Measurements from ENCODE around the gene FNBP1L.
"Not testable (repeated sequence)": the region's sequence is repeated elsewhere in the genome, so short reads cannot be mapped to it uniquely, and the experiment has no call there.

Gene FNBP1L

DNA sequence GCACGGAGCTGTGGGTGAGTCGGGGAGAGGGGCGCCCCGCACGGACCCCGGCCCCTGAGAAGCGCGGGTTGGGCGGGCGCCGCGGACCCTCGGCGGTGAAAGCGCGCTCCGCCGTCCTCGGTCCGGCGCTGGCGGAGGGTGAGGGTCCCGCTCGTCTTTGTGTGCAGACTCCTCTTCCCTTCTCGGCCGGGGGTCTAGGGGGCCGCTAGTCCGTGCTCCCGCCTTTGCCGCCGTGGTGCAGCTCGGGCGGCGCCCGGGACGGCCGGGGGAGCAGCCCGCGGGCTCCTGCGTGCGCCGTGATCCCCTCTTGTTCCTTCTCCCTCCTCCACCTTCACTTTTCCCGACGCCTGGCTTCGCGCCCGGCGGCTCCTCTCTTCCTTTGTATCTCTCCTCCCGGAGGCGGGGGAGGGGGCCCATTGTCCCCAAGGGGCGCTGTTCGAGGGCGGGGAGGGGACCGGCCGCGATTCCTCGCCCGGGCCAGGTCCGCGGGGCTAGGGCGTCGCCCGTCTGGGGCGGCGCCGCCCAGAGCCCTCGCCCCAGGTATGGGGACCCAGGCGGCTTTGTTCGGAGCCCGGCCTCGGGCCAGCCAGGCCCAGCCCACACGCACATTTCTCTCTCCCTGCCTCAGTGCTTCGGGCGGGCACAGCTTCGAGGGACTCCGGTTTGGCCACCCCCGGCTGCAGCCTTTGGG lies 519 bp downstream of the FNBP1L start:
- Histone ChIP-seq H3K36me3 (ENCODE audit: insufficient read depth, low read length) (0 out of 2 replicates have a peak, but pooled peaks cover 3% of the 10 kb centered on the region), H3K9ac (ENCODE audit: insufficient read length) (peak overlapping the region; percentile 86), H3K4me3 (peak overlapping the region; percentile 97), H3K27ac (peak overlapping the region; percentile 19; the same call in 1 of the 2 replicates), H3K9me3 (ENCODE audit: low read depth, low read length) (no peaks in the 10 kb centered on the region)
- DNase-seq (ENCODE audit: low read depth, low spot score): no peak
- no peak for TF ChIP-seq FOXP2 (optimal IDR thresholded peaks at IDR 0.05; ENCODE audit: control extremely low read depth, extremely low read length, insufficient read depth)
- no peak for TF ChIP-seq EZH2 (IDR thresholded peaks at IDR 0.05)
- TF ChIP-seq POLR2AphosphoS5 (IDR thresholded peaks at IDR 0.05; ENCODE audit: borderline replicate concordance, low read depth, low read length): no peak

- Histone ChIP-seq H3K4me3 (peak overlapping the region; percentile 97), H3K9me3 (ENCODE audit: low read depth, low read length) (no peaks in the 10 kb centered on the region), H3K27ac (0 out of 2 replicates have a peak overlapping the region, but pooled peaks have one; percentile 19), H3K36me3 (ENCODE audit: insufficient read depth, low read length) (0 out of 2 replicates have a peak, but pooled peaks cover 3% of the 10 kb centered on the region), H3K9ac (ENCODE audit: insufficient read length) (peak overlapping the region; percentile 86)
- TF ChIP-seq FOXP2 (optimal IDR thresholded peaks at IDR 0.05; ENCODE audit: control extremely low read depth, extremely low read length, insufficient read depth): no peak
- TF ChIP-seq POLR2AphosphoS5 (IDR thresholded peaks at IDR 0.05; ENCODE audit: borderline replicate concordance, low read depth, low read length): no peak
- TF ChIP-seq EZH2 (IDR thresholded peaks at IDR 0.05): no peak
- no peak for DNase-seq (ENCODE audit: low read depth, low spot score)
These were observed 1.3 kb downstream of the FNBP1L start for GRCh38 chr1:93448983-93449804.

- Histone ChIP-seq H3K9ac (ENCODE audit: insufficient read length) (peak overlapping the region; percentile 86), H3K36me3 (ENCODE audit: insufficient read depth, low read length) (0 out of 2 replicates have a peak, but pooled peaks cover 3% of the 10 kb centered on the region), H3K9me3 (ENCODE audit: low read depth, low read length) (no peaks in the 10 kb centered on the region), H3K27ac (peak overlapping the region; percentile 14; the same call in 1 of the 2 replicates), H3K4me3 (peak overlapping the region; percentile 97)
- TF ChIP-seq POLR2AphosphoS5 (IDR thresholded peaks at IDR 0.05; ENCODE audit: borderline replicate concordance, low read depth, low read length) (no peak), EZH2 (IDR thresholded peaks at IDR 0.05) (no peak), FOXP2 (optimal IDR thresholded peaks at IDR 0.05; ENCODE audit: control extremely low read depth, extremely low read length, insufficient read depth) (no peak)
- DNase-seq (ENCODE audit: low read depth, low spot score): no peak
These were observed 2.4 kb downstream of the FNBP1L start for GRCh38 chr1:93450321-93450720.

GRCh38 chr1:93453911-93454310 lies 6.0 kb downstream of the FNBP1L start:
- Histone ChIP-seq H3K4me3 (no peak overlapping the region), H3K27ac (no peak overlapping the region), H3K9me3 (ENCODE audit: low read depth, low read length) (no peaks in the 10 kb centered on the region), H3K36me3 (ENCODE audit: insufficient read depth, low read length) (peaks cover 21% of the 10 kb centered on the region), H3K9ac (ENCODE audit: insufficient read length) (no peak overlapping the region)
- no peak for DNase-seq (ENCODE audit: low read depth, low spot score)
- TF ChIP-seq EZH2 (IDR thresholded peaks at IDR 0.05): no peak
- TF ChIP-seq FOXP2 (optimal IDR thresholded peaks at IDR 0.05; ENCODE audit: control extremely low read depth, extremely low read length, insufficient read depth): no peak
- no peak for TF ChIP-seq POLR2AphosphoS5 (IDR thresholded peaks at IDR 0.05; ENCODE audit: borderline replicate concordance, low read depth, low read length)

- Histone ChIP-seq H3K9ac (ENCODE audit: insufficient read length) (no peak overlapping the region), H3K9me3 (ENCODE audit: low read depth, low read length) (no peaks in the 10 kb centered on the region), H3K36me3 (ENCODE audit: insufficient read depth, low read length) (peaks cover 32% of the 10 kb centered on the region), H3K4me3 (no peak overlapping the region), H3K27ac (no peak overlapping the region)
- no peak for DNase-seq (ENCODE audit: low read depth, low spot score)
- no peak for TF ChIP-seq POLR2AphosphoS5 (IDR thresholded peaks at IDR 0.05; ENCODE audit: borderline replicate concordance, low read depth, low read length)
- TF ChIP-seq FOXP2 (optimal IDR thresholded peaks at IDR 0.05; ENCODE audit: control extremely low read depth, extremely low read length, insufficient read depth): no peak
- TF ChIP-seq EZH2 (IDR thresholded peaks at IDR 0.05): no peak
These were observed 11.2 kb downstream of the FNBP1L start for GRCh38 chr1:93459126-93459525.

GRCh38 chr1:93461236-93461635 lies 13.3 kb downstream of the FNBP1L start:
- DNase-seq (ENCODE audit: low read depth, low spot score): no peak
- Histone ChIP-seq H3K9me3 (ENCODE audit: low read depth, low read length) (no peaks in the 10 kb centered on the region), H3K9ac (ENCODE audit: insufficient read length) (no peak overlapping the region), H3K4me3 (no peak overlapping the region), H3K27ac (no peak overlapping the region), H3K36me3 (ENCODE audit: insufficient read depth, low read length) (peaks cover 32% of the 10 kb centered on the region)
- TF ChIP-seq FOXP2 (optimal IDR thresholded peaks at IDR 0.05; ENCODE audit: control extremely low read depth, extremely low read length, insufficient read depth) (no peak), EZH2 (IDR thresholded peaks at IDR 0.05) (no peak), POLR2AphosphoS5 (IDR thresholded peaks at IDR 0.05; ENCODE audit: borderline replicate concordance, low read depth, low read length) (no peak)

GRCh38 chr1:93463960-93464359 lies 16.0 kb downstream of the FNBP1L start:
- TF ChIP-seq POLR2AphosphoS5 (IDR thresholded peaks at IDR 0.05; ENCODE audit: borderline replicate concordance, low read depth, low read length) (no peak), EZH2 (IDR thresholded peaks at IDR 0.05) (no peak), FOXP2 (optimal IDR thresholded peaks at IDR 0.05; ENCODE audit: control extremely low read depth, extremely low read length, insufficient read depth) (no peak)
- H3K9ac ChIP-seq (ENCODE audit: insufficient read length): no peak overlapping the region
- peaks cover 14% of the 10 kb centered on the region; the same call in 1 of the 2 replicates for H3K36me3 ChIP-seq (ENCODE audit: insufficient read depth, low read length)
- no peak for DNase-seq (ENCODE audit: low read depth, low spot score)
- no peak overlapping the region for H3K27ac ChIP-seq
- H3K4me3 ChIP-seq: no peak overlapping the region
- no peaks in the 10 kb centered on the region for H3K9me3 ChIP-seq (ENCODE audit: low read depth, low read length)

GRCh38 chr1:93465371-93466082 lies 17.6 kb downstream of the FNBP1L start:
- H3K4me3 ChIP-seq; H3K9ac ChIP-seq (ENCODE audit: insufficient read length); H3K9me3 ChIP-seq (ENCODE audit: low read depth, low read length); DNase-seq (ENCODE audit: low read depth, low spot score); H3K27ac ChIP-seq: not testable (repeated sequence)
- H3K36me3 ChIP-seq (ENCODE audit: insufficient read depth, low read length): peaks cover 11% of the 10 kb centered on the region; the same call in 1 of the 2 replicates

Data from SK-N-MC (cell line).